GM19043 (cell line): Measurements from ENCODE around the gene EPHB1.

Source experiments
- ATAC-seq: cut with Tn5 transposase; IDR thresholded peaks from one replicate; pipeline ENCODE4 v1.9.1; 2021; ENCODE audit warnings: low read depth; ENCODE audit not compliant: unreplicated experiment

The EPHB1 gene

GRCh38 chr3:134794950-134795745 lies at the start of gene EPHB1:
Gene EPHB1 (plus strand): TSS chr3:134795260.
- peak; percentile 76 for ATAC-seq

GRCh38 chr3:134748698-134749097 lies 46.4 kb upstream of the EPHB1 start:
- no peak for ATAC-seq

- ATAC-seq, result no peak
Observed at GRCh38 chr3:134749174-134749573, 45.9 kb upstream of the EPHB1 start.

DNA sequence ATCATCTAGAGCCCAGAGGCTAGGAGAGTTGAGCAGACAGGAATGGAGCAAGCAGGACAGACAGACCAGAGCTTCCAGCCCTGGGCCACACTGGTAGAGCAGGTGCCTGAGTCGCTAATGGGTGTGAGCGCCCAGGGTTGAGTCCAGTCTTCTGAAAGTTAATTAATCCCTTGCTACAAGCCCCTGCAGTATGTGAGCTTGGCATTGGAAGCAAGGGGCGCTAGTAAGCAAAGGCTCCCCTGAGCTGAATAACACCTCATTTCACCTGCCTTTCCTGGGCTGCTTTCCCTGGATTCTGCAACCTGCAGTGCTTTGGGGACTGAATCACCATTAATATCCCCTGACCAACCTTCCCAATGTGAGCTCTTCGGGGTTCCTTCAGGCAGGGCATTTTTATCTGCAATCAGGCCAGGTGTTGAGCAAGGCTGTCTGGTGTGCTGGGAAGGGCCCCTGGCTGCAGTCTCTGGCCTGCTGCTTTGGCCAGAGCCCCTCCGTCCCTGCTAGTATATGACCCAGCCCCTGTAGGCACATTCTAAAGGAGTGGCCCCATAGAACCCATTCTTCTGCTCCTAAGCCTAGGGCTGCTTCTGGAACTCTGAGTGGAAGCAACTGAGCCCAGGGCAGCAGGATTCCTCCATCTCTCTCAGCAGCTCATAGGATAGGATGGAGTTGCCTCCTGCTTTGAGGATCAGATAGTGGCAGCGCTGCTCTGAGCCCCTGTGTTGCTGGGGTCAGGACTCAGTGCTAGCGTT lies 45.1 kb upstream of the EPHB1 start:
- no peak for ATAC-seq

GRCh38 chr3:134751831-134752230 lies 43.2 kb upstream of the EPHB1 start:
- no peak for ATAC-seq

- no peak for ATAC-seq
Observed at GRCh38 chr3:134752761-134753461, 42.1 kb upstream of the EPHB1 start.

DNA sequence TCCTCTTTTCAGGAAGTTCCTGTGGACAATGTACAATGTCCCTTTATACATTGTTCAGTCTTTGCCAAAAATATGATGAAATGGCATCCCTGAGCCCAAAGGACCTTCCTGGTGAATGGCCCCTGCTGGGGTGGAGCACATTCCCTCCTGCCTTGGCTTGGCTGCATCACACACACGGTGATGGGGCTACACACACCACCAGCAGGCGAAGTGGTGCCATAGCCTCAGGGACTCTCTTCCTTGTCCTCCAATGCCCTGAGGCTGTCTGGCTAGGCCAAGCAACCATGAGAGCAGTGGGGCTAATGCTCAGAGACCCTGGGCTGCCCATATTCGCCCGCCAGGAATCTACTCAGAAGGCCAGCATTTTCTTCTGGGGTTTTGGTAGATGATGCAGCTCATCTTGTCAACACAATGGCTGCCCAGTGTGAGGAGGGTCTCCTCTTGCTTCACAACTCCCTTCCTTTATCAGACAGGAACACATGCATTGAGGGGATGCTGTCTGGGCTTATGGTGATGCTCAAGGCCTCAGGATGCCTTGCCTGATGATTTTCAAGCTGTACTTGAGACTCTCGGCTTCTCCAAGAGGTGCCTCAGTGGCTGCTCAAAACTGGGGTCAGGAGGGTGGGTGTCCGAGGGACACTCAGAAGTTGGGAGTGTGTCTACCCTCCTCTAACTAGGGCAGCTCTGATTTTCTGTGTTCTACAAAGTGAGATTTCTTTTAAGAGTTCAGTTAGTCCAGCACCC lies 40.9 kb upstream of the EPHB1 start:
- ATAC-seq, result no peak

DNA sequence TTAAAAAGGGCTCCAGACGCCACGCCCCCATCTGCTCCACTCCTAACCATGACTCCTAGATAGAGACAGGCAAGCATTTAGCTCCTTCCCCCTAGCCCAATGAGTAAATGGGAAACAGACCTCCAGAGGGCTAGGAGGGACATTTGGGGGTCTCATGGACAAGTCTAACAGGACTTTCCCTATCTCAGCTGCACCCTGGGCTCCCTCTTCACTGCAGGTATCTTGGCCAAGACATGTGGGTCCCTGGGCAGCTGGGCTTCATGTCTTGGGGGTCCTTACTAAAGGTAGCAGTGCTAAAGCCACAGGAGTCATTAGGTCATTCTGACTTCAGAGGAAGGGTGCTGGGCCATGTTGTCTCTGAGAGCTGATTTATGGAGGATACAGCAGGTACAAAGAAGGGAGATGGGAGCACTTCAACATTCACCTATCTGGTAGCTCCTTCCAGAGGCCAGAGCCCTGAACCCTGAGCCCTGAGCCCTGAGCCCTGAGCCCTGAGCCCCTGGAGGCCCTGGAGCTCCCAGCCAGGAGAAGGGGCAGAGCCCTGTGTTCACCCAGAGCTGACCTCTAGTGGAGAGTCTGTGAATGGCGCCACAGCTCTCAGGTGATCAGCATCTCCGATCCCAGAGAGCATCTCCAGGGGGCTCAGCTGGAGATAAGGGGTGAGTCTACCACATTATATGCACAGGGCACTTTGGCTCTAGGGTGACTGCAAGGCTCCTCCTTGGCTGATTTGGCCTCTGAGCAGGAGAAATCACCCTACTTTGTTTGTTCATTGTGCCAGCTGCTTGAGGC lies 40.1 kb upstream of the EPHB1 start:
- peak; percentile 90 for ATAC-seq

- ATAC-seq, result no peak
Observed at GRCh38 chr3:134755821-134756220, 39.2 kb upstream of the EPHB1 start.

DNA sequence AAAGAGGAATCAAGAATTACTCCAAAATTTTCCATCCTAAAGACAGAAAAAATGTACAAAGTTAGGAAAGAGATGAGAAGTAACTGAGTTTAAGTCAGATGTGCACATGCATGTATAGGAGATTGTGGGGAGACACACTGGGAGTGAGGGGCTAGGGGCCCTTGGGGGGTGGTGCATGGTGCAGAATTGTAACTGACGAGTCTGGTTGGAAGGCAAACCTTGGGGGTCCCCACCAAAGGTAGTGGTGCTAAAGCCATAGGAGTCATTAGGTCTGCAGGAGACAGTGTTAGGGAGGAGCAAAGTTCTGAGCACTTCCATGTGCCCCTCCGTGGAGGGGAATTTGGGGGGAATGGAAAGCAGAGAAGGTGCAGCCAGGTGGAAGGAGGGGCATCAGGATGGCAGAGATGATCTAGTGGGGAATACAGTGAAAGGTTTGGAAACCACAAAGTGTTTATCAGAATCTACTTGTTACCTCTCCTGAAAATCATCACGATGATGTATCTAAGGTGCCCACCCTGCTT lies 37.5 kb upstream of the EPHB1 start:
- no peak for ATAC-seq

- no peak for ATAC-seq
Observed at GRCh38 chr3:134761213-134761612, 33.8 kb upstream of the EPHB1 start.

DNA sequence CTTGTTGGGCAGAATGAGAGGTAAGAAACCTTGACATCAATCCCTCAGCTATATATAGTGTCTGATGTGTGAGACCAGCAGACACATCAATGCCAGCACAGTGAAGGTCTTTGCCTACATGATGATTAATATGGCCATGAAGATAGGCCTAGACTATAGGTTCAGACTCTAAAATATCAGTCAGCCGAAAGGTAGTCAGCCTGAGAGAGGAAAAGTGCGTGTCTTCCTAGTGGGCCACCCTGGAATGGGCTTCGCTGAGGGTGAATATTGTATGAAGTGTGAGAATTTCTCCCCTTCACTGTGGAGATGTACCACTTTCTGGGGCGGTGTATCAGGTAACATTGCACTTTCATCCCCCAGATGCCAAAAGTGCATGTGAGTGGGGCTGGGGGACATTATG lies 33.0 kb upstream of the EPHB1 start:
- ATAC-seq, result no peak

- no peak for ATAC-seq
Observed at GRCh38 chr3:134765468-134765867, 29.6 kb upstream of the EPHB1 start.

DNA sequence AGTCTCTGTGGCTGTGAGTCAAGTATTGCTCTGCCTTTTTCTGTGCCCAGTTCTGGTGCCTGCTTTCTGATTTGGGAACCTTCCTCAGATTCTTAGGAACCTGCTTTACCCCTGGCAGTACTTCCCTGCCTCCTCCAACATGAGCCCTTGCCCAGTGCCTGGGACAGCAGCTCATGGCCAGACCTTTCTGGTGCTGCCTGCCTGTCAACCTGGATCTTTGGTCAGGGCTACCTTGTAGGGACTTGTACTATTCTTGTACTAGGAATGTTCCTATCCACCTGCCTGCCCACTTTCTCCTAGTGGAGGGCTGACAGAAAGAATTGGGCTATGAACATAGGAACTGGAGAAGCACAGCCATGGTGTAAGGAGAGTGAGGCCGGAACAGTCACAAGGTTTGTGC lies 28.8 kb upstream of the EPHB1 start:
- no peak for ATAC-seq

GRCh38 chr3:134768116-134768515 lies 26.9 kb upstream of the EPHB1 start:
- no peak for ATAC-seq

DNA sequence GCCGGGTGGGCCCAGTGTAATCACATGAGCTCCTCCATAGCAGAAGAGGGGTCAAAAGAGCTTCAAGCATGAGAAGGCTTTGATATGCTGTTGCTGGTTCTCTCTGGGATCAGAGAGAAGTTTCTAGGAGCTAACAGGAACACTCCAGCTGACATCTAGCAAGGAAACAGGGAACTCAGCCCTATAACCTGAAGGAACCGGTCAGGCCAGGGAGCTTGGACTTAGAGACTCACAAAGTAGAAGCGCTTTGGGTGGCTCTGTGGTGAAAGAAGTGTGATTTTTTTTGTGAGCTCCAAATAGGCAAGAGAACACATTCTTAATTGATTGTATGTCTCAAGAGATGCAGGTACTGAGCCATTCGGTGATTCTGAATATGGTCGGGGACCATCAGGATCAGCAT lies 26.2 kb upstream of the EPHB1 start:
- ATAC-seq, result no peak

DNA sequence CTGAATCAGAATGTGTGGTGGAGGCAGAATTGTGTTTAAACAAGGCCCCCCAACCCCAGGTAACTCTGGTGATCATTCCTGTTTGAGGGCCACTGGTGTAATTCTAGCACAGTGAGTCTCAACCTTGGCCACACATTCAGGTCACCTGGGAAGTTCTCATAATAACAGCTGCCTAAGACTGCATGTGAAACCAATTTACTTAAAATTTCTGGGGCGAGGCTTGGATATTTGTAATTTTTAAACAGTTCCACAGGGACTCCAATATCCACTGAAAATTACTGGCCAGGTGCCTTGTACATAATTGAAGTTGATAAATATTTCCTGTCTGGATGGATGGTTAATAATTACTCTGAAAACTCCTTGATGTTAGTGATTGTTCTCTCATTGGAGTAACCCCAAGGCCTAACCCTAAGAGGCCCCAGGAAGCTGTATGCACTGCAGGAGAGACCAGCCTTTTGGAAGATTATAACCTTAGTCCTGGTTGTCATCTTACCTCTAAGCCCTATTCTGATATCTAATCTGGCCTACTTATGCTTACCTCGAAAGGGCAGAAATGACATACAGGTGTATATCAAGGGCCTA lies 25.7 kb upstream of the EPHB1 start:
- ATAC-seq, result no peak

GRCh38 chr3:134772011-134772410 lies 23.0 kb upstream of the EPHB1 start:
- no peak for ATAC-seq

DNA sequence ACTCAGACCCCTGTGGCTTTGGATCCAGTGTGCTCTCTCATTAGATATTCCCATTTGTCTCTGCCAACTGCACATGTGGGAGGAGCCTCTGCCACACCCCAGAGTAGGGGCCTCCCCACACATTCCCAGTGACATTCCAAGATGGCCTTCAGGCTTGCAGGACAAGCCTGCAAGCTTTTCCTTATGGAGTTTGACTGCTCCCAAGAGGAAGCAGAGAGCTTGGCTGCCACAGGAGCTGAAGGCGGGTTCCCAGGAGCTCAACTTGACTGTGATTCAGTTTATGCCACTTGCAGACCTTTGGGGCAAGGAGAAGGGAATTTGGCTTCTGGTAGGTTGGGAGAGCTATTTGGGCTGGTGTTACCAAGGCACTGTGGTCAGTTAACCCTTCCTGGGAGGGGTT lies 22.5 kb upstream of the EPHB1 start:
- no peak for ATAC-seq
